SK-N-MC (cell line): Measurements from ENCODE around the gene HPS4.

Experiments
- DNase-seq: peaks from one replicate; pipeline ENCODE4 v3.0.0-alpha.2; 2011; ENCODE audit warnings: low read depth, low spot score
- H3K27ac ChIP-seq: fragments of 200-600 bp; sonication (generic); 2 replicates; pipeline ENCODE4 v1.5.1; 2016; ENCODE audit warnings: mixed run types
- H3K36me3 ChIP-seq: fragments of 200-600 bp; sonication (generic); 2 replicates; pipeline ENCODE4 v1.6.1; 2017; ENCODE audit warnings: antibody characterized with exemption, low read length, mixed read lengths; ENCODE audit not compliant: insufficient read depth
- H3K4me3 ChIP-seq: fragments of 200-600 bp; sonication (generic); 2 replicates; pipeline ENCODE4 v1.5.1; 2016
- H3K9ac ChIP-seq: fragments of 200-600 bp; sonication (generic); 2 replicates; pipeline ENCODE4 v1.8.0; 2017; ENCODE audit warnings: mixed run types, mixed read lengths; ENCODE audit not compliant: insufficient read length
- H3K9me3 ChIP-seq: fragments of 200-600 bp; sonication (generic); 2 replicates; pipeline ENCODE4 v1.6.1; 2017; ENCODE audit warnings: low read depth, mild to moderate bottlenecking, antibody characterized with exemption, low read length, moderate library complexity, mixed read lengths
- EZH2 ChIP-seq: fragments of 200-600 bp; sonication (generic); IDR thresholded peaks from one replicate; pipeline ENCODE4 v1.6.1; 2017; ENCODE audit warnings: antibody characterized with exemption
- FOXP2 ChIP-seq: optimal IDR thresholded peaks from 2 replicates; pipeline ENCODE3; 2011; ENCODE audit warnings: mild to moderate bottlenecking, moderate library complexity; ENCODE audit not compliant: insufficient read depth; ENCODE audit errors: extremely low read length, control extremely low read depth
- POLR2AphosphoS5 ChIP-seq: IDR thresholded peaks from 2 replicates; pipeline ENCODE4 v1.6.1; 2012; ENCODE audit warnings: mild to moderate bottlenecking, low read depth, low read length, borderline replicate concordance

HPS4 gene

DNA sequence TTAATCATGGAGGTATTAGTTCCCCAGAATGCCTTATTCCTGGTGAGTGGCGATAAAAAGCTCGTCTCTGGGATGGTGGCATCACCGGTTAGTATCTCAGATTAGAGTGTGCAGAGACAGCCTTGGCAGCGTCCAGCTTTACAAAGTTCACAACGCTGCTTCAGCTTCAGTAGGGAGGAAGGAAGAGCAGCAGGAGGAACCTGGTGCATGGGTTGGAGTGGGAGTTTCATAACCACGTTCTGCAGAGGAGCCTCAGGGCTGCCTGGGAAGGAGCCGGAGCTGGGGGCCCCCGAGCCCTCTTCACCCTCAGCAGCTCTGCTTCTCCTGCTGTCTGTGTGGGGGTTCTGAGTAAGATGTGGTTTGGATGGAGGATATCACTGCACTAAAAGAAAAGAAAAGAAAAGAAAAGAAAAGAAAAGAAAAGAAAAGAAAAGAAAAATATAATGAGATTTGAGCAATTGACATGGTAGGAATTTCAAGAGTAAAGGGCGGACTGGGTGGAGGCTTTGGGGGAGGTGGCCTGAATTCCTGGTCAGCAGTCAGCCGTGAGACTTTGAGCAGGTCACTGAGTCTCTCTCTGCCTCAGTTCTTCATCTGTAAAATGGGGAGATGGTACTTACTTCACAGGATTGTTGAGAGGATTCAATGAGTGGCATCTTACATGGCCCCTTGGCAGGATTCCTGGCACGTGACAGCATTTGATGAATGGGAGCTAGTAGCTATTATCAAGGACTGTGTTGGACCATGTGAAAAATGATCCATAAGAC is 48.1 kb downstream of the HPS4 start:
- TF ChIP-seq POLR2AphosphoS5 (no peak), FOXP2 (no peak), EZH2 (no peak)
- no peak for DNase-seq
- Histone ChIP-seq H3K9me3 (no peaks in the 10 kb centered on the region), H3K4me3 (no peak overlapping the region), H3K9ac (no peak overlapping the region), H3K36me3 (no peaks in the 10 kb centered on the region), H3K27ac (no peak overlapping the region)

DNA sequence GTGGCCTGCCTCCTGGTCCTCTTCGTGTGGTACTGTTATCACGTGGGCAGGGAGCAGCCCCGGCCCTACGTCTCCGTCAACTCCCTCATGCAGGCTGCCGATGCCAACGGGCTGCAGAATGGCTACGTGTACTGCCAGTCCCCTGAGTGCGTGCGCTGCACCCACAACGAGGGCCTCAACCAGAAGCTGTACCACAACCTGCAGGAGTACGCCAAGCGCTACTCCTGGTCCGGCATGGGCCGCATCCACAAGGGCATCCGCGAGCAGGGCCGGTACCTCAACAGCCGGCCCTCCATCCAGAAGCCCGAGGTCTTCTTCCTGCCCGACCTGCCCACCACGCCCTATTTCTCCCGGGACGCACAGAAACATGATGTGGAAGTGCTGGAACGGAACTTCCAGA is 49.8 kb downstream of the HPS4 start:
- Histone ChIP-seq H3K36me3 (no peaks in the 10 kb centered on the region), H3K27ac (no peak overlapping the region), H3K9me3 (no peaks in the 10 kb centered on the region), H3K9ac (no peak overlapping the region), H3K4me3 (no peak overlapping the region)
- no peak for DNase-seq
- TF ChIP-seq FOXP2 (no peak), POLR2AphosphoS5 (no peak), EZH2 (no peak)

DNA sequence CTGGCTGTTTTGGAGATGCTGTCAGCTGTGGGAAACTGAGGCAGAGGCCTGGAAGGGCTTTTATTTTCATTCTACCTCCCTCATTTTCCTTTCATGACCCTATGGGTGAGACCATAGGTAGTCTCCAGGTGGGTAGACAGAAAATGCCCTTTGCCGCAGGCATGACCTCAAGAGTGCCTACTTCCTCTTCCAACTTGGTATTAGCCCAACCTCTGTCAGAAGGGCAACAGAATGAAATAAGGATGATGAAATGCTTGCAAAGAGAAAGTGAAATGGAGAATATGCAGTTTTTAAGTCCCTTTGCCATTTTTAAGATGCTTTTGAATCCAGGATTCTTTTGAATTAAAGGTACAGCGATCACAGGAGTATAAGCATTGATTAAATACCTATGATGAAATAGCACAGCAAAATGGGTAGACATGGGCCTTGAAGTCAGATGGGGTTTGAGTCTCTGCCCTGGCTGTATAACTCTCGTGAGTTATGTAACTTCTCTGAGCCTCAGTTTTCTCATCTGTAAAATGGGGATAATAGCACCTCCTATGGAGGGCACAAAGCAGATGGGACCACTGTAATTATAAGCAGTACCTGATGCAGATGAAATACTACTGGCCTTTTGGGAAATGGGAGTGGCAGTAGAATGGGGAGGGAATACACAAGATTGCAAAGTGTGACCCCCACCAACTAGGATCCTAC is 50.8 kb downstream of the HPS4 start:
- TF ChIP-seq EZH2 (no peak), FOXP2 (no peak), POLR2AphosphoS5 (no peak)
- no peaks in the 10 kb centered on the region for H3K36me3 ChIP-seq
- H3K9me3 ChIP-seq: no peaks in the 10 kb centered on the region
- no peak for DNase-seq
- H3K9ac ChIP-seq: no peak overlapping the region
- no peak overlapping the region for H3K4me3 ChIP-seq
- H3K27ac ChIP-seq: no peak overlapping the region

DNA sequence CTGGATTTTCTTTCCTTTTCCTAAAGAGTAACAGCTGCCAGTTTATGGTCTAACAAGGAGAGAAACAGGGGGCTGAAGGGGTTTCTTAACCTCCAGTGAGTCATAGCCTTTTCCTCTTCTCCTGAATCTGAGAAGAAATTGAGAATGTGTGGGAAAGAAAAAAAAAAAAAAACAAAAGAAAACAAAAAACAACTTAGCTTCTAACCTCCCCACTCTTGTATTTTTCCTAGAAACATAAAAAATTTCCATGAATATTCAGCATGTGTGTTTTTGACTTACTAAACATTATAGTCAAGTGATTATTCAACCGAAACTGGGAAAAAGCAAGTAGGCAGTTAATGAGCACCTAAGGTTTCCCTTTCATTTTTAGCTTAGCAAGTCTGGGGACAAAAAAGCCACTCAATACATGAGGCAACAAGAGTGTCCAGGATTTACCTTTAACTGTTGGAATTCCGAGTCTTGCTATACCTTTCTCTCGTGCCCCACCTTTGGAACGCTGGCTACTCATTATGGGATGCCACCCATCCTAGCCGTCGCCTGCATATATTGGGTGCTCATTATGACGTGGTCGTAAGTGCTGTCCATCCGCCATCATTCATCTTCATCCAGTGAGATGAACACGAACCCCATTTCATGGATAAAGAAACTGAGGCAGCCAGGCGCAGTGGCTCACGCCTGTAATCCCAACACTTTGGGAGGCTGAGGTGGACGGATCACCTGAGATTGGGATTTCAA is 52.2 kb downstream of the HPS4 start:
- Histone ChIP-seq H3K9me3 (no peaks in the 10 kb centered on the region), H3K4me3 (no peak overlapping the region), H3K36me3 (no peaks in the 10 kb centered on the region), H3K27ac (no peak overlapping the region), H3K9ac (no peak overlapping the region)
- no peak for DNase-seq
- TF ChIP-seq POLR2AphosphoS5 (no peak), FOXP2 (no peak), EZH2 (no peak)

DNA sequence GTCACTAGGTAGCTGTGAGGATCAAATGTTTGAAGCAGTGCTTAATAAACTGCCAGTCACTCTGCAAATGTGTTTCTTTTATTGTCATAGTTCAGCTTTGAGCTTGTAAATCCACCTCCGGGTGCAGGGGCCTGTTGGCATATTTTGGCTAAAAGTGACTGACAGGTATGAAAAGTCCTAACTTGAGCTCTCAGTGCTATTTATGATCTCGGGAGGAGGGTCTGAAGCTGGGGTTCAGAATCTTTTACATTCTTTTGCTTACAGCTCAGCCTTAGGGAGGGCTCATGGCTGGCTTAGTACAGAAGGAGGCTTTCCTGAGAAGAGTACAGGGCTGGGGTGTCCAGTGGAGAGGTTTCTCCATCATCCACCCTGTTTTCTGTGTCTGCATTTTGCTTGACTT is 53.0 kb downstream of the HPS4 start:
- H3K4me3 ChIP-seq: no peak overlapping the region
- no peak overlapping the region for H3K27ac ChIP-seq
- H3K9ac ChIP-seq: no peak overlapping the region
- no peak for DNase-seq
- H3K36me3 ChIP-seq: no peaks in the 10 kb centered on the region
- TF ChIP-seq POLR2AphosphoS5: no peak
- TF ChIP-seq FOXP2: no peak
- no peak for TF ChIP-seq EZH2
- H3K9me3 ChIP-seq: no peaks in the 10 kb centered on the region

DNA sequence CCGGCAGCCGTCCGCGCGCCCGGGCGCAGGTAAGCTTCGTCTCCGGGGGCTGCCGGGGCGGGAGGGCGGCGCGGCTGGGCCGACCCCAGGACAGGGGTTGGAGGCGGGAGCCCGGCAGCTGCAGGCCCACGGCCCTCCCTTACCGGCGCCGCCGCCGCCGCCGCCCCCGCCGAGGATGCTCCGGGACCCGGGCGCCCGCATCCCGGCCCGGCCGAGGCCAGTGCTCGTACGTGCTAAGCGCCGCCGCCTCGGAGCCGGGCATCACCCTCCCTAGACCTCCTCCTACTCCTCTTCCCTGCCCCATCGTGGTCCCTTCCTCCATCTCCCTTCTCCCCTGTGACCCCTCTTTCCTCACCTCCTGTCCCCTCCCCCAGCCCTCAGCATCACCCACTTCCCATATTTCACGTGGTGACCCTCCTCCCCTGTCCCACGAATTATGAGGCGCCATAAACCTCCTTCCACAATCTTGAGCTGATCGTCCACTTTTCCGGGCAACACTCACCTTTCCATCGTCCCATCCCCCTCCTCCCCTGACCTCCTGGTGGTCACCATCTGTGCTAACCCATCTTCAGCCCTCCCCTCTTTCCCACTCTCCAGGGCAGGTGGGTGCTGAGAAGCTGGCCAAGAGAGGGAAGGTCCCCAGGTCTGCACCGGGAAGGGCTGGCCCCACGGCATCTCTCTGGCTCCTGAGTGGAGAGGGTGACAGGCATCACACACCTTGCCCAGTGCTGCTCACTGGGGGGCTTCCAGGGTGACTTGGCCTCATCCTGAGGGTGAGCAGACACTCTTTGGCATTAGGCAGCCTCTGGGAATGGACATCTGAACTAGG is 53.9 kb downstream of the HPS4 start:
- H3K9ac ChIP-seq: no peak overlapping the region
- no peak for TF ChIP-seq EZH2
- no peaks in the 10 kb centered on the region for H3K9me3 ChIP-seq
- no peak for DNase-seq
- H3K4me3 ChIP-seq: peak overlapping the region; percentile 48
- no peaks in the 10 kb centered on the region for H3K36me3 ChIP-seq
- no peak overlapping the region for H3K27ac ChIP-seq

DNA sequence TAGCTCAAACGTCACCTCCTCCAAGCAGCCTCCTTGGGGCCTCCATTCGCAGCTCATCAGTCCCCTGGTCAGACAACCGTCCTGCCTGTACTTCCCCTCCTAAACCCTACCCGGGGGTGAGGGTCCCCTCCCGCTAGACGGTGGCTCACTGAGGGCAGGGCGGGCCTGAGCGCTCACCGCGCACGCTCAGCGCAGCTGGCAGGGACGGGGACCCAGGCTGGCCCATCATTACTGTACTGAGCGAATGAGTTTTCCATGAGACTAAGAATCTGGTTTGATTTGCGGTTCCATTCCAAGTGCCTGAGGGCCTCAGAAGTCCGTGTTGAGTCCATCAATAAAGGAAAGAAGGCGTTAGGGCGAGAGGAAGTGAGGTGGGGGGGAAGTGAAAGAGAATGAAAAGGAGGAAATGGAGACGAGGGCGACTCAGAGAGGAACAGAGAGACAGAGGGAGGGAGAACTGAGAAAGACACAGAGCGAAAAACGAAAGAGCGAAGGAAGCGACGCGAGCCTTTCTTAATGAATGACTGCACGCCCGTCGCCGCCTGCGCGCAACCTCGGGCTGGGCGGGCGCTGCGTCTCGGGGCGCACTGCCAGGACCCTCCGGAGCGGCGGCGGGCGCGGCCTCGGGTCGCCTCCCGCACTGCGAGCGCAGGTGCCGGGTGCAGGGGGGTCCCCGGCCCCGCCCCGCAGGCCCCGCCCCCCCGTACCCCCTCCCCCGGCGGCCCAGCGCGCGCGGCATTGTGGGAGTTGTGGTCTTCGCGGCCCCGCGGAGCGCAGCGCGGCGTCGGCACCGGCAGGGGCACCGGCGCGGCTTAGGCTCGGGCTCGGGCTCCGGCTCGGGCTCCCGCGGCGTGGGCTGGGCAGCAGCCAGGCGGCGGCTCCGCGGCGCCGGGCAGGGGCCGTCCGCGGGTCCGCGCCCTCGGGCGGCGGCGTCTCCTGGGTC is 54.8 kb downstream of the HPS4 start, which contains the start of gene ASPHD2:
TSS of gene ASPHD2 (plus strand) at position 746 of the 943 bp plus-strand sequence. CDS start 4,356 bp downstream, outside the sequence.
- Histone ChIP-seq H3K4me3 (peak within 1 kb of the TSS; percentile 93), H3K9ac (peak within 1 kb of the TSS; percentile 50), H3K27ac (no peak within 1 kb of the TSS), H3K36me3 (no peaks in the 10 kb centered on the region), H3K9me3 (no peaks in the 10 kb centered on the region)
- no peak; the same call in 1 of the 2 replicates for TF ChIP-seq POLR2AphosphoS5
- no peak for DNase-seq

DNA sequence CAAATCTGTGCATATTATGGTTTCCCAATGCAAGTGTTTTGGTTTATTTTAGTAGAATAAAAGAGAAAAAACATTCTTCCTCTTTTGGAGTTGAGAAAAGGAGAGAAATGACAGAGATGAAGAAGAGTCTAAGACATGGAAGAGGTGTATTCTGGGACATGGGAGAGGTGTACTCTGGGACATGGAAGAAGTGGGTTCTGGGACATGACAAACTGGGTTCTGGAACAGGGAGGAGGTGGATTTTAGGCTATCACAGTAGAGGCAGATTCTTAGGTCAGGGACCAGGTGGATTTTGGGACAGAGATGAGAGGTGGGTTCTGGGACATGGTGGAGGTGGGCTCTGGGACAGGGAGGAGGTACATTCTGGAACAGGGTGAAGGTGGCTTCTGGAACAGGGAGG is 56.7 kb downstream of the HPS4 start:
- H3K9me3 ChIP-seq: no peaks in the 10 kb centered on the region
- no peak for TF ChIP-seq EZH2
- TF ChIP-seq POLR2AphosphoS5: no peak
- TF ChIP-seq FOXP2: no peak
- no peak overlapping the region for H3K27ac ChIP-seq
- H3K4me3 ChIP-seq: no peak overlapping the region
- H3K36me3 ChIP-seq: no peaks in the 10 kb centered on the region
- H3K9ac ChIP-seq: no peak overlapping the region
- no peak for DNase-seq
